DOHH2 (cell line): ENCODE data around the gene KCNC4.

Experiments
- H3F3A ChIP-seq: fragments of 200-600 bp; sonication (generic), shearing (Covaris generic); 2 replicates; pipeline ENCODE4 v1.6.0; 2016; ENCODE audit warnings: antibody characterized with exemption, mild to moderate bottlenecking; ENCODE audit not compliant: control insufficient read depth, insufficient read depth
- H3K27ac ChIP-seq: fragments of 200-600 bp; sonication (generic); 2 replicates; pipeline ENCODE4 v1.5.1; 2014; ENCODE audit warnings: low read depth, mild to moderate bottlenecking, low read length, moderate library complexity
- H3K27me3 ChIP-seq: fragments of 200-600 bp; sonication (generic); 2 replicates; pipeline ENCODE4 v1.6.1; 2014; ENCODE audit warnings: mild to moderate bottlenecking, low read length, mixed read lengths; ENCODE audit not compliant: control insufficient read depth
- H3K36me3 ChIP-seq: fragments of 200-600 bp; sonication (generic); 2 replicates; pipeline ENCODE4 v1.6.1; 2014; ENCODE audit warnings: mild to moderate bottlenecking, low read length, moderate library complexity, mixed read lengths; ENCODE audit not compliant: control insufficient read depth
- H3K4me1 ChIP-seq: fragments of 200-600 bp; sonication (generic); 2 replicates; pipeline ENCODE4 v1.6.1; 2014; ENCODE audit warnings: mild to moderate bottlenecking, low read length, mixed read lengths; ENCODE audit not compliant: control insufficient read depth
- H3K4me2 ChIP-seq: fragments of 200-600 bp; sonication (generic); 2 replicates; pipeline ENCODE4 v1.6.0; 2014; ENCODE audit warnings: mild to moderate bottlenecking, low read length, moderate library complexity
- H3K4me3 ChIP-seq: fragments of 200-600 bp; sonication (generic); 2 replicates; pipeline ENCODE4 v1.5.1; 2014; ENCODE audit warnings: mild to moderate bottlenecking, low read length, mixed read lengths
- H3K79me2 ChIP-seq: fragments of 200-600 bp; sonication (generic); 2 replicates; pipeline ENCODE4 v1.6.1; 2014; ENCODE audit warnings: mild to moderate bottlenecking, low read length, mixed read lengths; ENCODE audit not compliant: control insufficient read depth
- H3K9me2 ChIP-seq: fragments of 200-600 bp; sonication (generic); replicated peaks from 2 replicates; pipeline ENCODE4 v1.6.1; 2014; ENCODE audit warnings: mild to moderate bottlenecking, low read length, mixed read lengths; ENCODE audit not compliant: control insufficient read depth
- H3K9me3 ChIP-seq: fragments of 200-600 bp; sonication (generic); 2 replicates; pipeline ENCODE4 v1.6.1; 2014; ENCODE audit warnings: antibody characterized with exemption, low read length, mixed read lengths; ENCODE audit not compliant: control insufficient read depth, insufficient read depth
- H4K20me1 ChIP-seq: fragments of 200-600 bp; sonication (generic); 2 replicates; pipeline ENCODE4 v1.6.0; 2014; ENCODE audit warnings: low read depth, mild to moderate bottlenecking, antibody characterized with exemption, low read length, moderate library complexity; ENCODE audit not compliant: control insufficient read depth, insufficient read depth
- CTCF ChIP-seq: fragments of 200-600 bp; sonication (generic); IDR thresholded peaks from one replicate; pipeline ENCODE4 v1.5.1; 2014; ENCODE audit warnings: antibody characterized with exemption, mild to moderate bottlenecking, low read depth, low read length; ENCODE audit not compliant: poor library complexity, severe bottlenecking
- EZH2phosphoT487 ChIP-seq: fragments of 200-600 bp; sonication (generic); IDR thresholded peaks from 2 replicates; pipeline ENCODE4 v1.6.1; 2017; ENCODE audit warnings: borderline replicate concordance, mild to moderate bottlenecking, antibody characterized with exemption, low read length, moderate library complexity, mixed read lengths

The KCNC4 gene

GRCh38 chr1:110259770-110260169 lies 49.7 kb downstream of the KCNC4 start:
- no peak for TF ChIP-seq CTCF
- no peak for TF ChIP-seq EZH2phosphoT487
- H3K36me3 ChIP-seq, result no peaks in the 10 kb centered on the region
- no peaks in the 10 kb centered on the region for H3K9me3 ChIP-seq
- H3K4me3 ChIP-seq, result no peak overlapping the region
- H3K27me3 ChIP-seq, result peaks cover 11% of the 10 kb centered on the region; the same call in 1 of the 2 replicates
- no peaks in the 10 kb centered on the region for H3K9me2 ChIP-seq
- H3K27ac ChIP-seq, result no peak overlapping the region
- no peaks in the 10 kb centered on the region for H3K79me2 ChIP-seq
- H3K4me2 ChIP-seq, result no peak overlapping the region
- H3F3A ChIP-seq, result no peaks in the 10 kb centered on the region
- H3K4me1 ChIP-seq, result peaks cover 6% of the 10 kb centered on the region
- H4K20me1 ChIP-seq, result no peaks in the 10 kb centered on the region
